Endothelial cell (in vitro differentiated cells): ENCODE measurements around the gene OR13C5. TPM values are rescaled to one million over a fixed set of nuclear protein-coding genes. Genes with fewer than 3 reads are reported as not detected.
"Not testable (repeated sequence)": the region's sequence is repeated elsewhere in the genome, so short reads cannot be mapped to it uniquely, and the experiment has no call there.

Source experiments
- DNase-seq: peaks from one replicate; pipeline ENCODE4 v3.0.0; 2021; ENCODE audit warnings: low spot score
- H3K27ac Mint-ChIP-seq: one replicate; pipeline ENCODE4 v1.8.0; 2021; ENCODE audit warnings: mixed read lengths, inconsistent platforms; ENCODE audit not compliant: unreplicated experiment
- H3K27me3 Mint-ChIP-seq: one replicate; pipeline ENCODE4 v1.8.0; 2021; ENCODE audit warnings: mild to moderate bottlenecking, moderate library complexity, mixed read lengths, inconsistent platforms; ENCODE audit not compliant: unreplicated experiment
- H3K36me3 Mint-ChIP-seq: one replicate; pipeline ENCODE4 v1.8.0; 2021; ENCODE audit warnings: mild to moderate bottlenecking, low read depth, mixed read lengths, inconsistent platforms; ENCODE audit not compliant: unreplicated experiment
- H3K4me1 Mint-ChIP-seq: one replicate; pipeline ENCODE4 v1.8.0; 2021; ENCODE audit warnings: mild to moderate bottlenecking, mixed read lengths, inconsistent platforms; ENCODE audit not compliant: unreplicated experiment
- H3K4me3 Mint-ChIP-seq: one replicate; pipeline ENCODE4 v1.8.0; 2021; ENCODE audit warnings: mild to moderate bottlenecking, mixed read lengths, inconsistent platforms; ENCODE audit not compliant: unreplicated experiment
- H3K9me3 Mint-ChIP-seq: one replicate; pipeline ENCODE4 v1.8.0; 2021; ENCODE audit warnings: mixed read lengths, inconsistent platforms; ENCODE audit not compliant: unreplicated experiment
- CTCF ChIP-seq: fragments of 200-600 bp; sonication (generic); IDR thresholded peaks from one replicate; pipeline ENCODE4 v1.5.0; 2021; ENCODE audit warnings: antibody characterized with exemption; ENCODE audit not compliant: unreplicated experiment
- total RNA-seq: library from RNA; stranded (reverse); fragmentation: NEBNext Ultra II Directional; extraction: Animal tissue kit (Norgen Biotek cat#: 25700); gene quantifications from one replicate; pipeline ENCODE4 v1.2.1, GENCODE V29; 2021; ENCODE audit not compliant: unreplicated experiment

The OR13C5 gene
- total RNA-seq, 1 donor from 2014 or later: not detected

DNA sequence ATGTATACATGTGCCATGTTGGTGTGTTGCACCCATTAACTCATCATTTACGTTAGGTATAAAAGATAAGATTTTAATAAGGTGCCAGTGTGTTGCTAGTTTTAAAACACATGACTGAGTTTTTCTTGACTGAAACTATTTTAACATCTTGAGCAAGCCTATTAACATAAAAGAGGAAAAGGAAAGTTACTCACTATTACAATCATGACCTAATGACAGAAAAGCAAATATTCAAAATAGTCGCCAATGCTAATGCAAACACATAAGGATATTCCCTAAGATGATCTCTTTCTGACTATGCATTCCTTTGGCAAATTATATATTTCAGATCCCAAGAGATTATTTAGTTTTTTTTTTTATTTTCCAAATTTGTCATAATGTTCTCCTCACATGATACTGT, 12.0 kb upstream of the OR13C5 start:
- Mint-ChIP-seq H3K4me3 (no peak overlapping the region), H3K4me1 (no peaks in the 10 kb centered on the region)

DNA sequence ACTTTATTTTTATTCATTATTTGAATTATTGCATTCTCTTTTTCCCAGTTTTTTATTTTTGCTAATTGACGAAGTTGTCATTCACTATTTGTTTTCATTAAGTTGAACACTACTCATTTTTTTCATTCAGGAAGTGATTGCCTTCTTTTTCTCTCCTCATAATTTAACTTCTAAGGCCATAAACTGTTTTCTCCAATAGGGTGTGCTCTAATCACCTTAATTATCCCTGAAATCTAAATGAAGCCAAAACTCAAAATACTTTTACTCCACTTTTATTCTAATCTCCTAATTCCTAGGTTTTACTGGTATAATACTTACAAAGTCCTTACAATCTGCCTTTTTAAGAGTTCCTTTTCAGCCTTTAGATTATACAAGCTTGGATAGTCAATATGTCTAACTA, 9.1 kb upstream of the OR13C5 start:
- H3K27ac Mint-ChIP-seq: no peak overlapping the region
- no peak for DNase-seq
- no peak overlapping the region for H3K4me3 Mint-ChIP-seq
- H3K36me3 Mint-ChIP-seq: no peaks in the 10 kb centered on the region
- no peaks in the 10 kb centered on the region for H3K27me3 Mint-ChIP-seq
- no peaks in the 10 kb centered on the region for H3K9me3 Mint-ChIP-seq
- H3K4me1 Mint-ChIP-seq: no peaks in the 10 kb centered on the region
- TF ChIP-seq CTCF: peak; percentile 20

More for the DNA sequence above, 12.0 kb upstream of the OR13C5 start:
- Mint-ChIP-seq H3K36me3 (no peaks in the 10 kb centered on the region), H3K27ac (no peak overlapping the region), H3K27me3 (no peaks in the 10 kb centered on the region), H3K9me3 (no peaks in the 10 kb centered on the region)
- DNase-seq: no peak
- TF ChIP-seq CTCF: no peak

DNA sequence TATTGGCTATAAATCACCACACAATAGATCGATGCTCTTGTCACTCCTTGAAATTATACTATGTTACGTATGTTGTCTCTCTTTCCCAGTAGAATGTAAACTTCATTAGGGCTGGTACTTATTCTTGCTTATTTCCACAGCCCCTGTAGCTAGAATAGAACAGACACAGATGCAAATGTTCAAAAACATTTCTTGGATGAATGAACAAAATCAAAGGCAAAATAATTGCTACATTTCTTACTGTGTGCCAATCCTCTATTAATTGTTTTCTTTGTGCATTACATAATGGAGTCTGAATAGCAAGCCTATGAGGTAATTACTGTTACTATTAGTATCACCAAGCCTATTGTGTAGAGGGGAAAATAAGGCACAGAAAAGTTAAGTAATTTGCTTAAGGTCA, 6.9 kb upstream of the OR13C5 start:
- Mint-ChIP-seq H3K27me3 (no peaks in the 10 kb centered on the region), H3K4me3 (no peak overlapping the region), H3K4me1 (no peaks in the 10 kb centered on the region), H3K36me3 (no peaks in the 10 kb centered on the region), H3K27ac (no peak overlapping the region), H3K9me3 (no peaks in the 10 kb centered on the region)
- no peak for DNase-seq
- TF ChIP-seq CTCF: no peak

DNA sequence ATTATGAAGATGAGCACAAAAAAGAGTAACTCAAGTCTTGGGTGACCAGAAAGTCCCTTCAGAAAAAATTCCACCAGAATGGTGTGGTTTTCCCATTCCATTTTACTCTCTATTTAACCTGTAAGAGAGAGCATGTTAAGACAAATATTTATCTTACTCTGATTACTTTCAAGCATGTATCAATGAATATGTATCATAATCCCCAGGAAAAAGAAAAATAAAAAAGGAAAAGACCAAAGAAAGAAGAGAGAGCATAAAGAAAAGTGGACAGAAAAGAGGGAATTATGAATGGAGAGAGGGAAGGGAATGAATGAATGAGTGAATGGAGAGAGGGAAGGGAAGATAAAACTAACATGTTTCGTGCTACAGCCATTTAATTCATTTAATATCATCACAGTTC, 6.3 kb upstream of the OR13C5 start, which contains the start of gene OR13C2:
OR13C2 (minus strand) TSS at position 101 of the 400 bp plus-strand sequence; CDS start at position 101, 0 bp downstream.
- not testable (repeated sequence) for H3K4me3 Mint-ChIP-seq, H3K9me3 Mint-ChIP-seq, H3K27ac Mint-ChIP-seq, H3K27me3 Mint-ChIP-seq, DNase-seq, H3K4me1 Mint-ChIP-seq, H3K36me3 Mint-ChIP-seq

DNA sequence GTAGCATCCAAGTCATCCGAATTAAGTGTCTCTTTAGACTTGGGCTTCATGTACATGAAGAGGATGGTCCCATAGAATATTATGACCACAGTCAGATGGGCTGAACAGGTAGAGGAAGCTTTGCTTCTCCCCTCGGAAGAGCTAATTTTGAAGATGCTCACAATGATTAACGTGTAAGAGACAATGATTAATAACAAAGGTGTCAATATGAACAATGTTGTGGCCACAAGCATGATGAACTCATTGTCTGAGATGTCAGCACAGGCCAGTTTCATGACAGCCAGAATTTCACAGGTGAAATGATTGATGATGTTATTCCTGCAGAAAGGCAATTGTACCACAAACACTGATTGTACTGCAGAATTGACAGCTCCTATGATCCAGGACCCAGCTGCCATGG, 5.6 kb upstream of the OR13C5 start:
- TF ChIP-seq CTCF: no peak
- DNase-seq: no peak
- no peak overlapping the region for H3K4me3 Mint-ChIP-seq
- no peaks in the 10 kb centered on the region for H3K36me3 Mint-ChIP-seq
- H3K27me3 Mint-ChIP-seq: no peaks in the 10 kb centered on the region
- no peak overlapping the region for H3K27ac Mint-ChIP-seq
- H3K9me3 Mint-ChIP-seq: no peaks in the 10 kb centered on the region
- H3K4me1 Mint-ChIP-seq: no peaks in the 10 kb centered on the region

GRCh38 chr9:104598749-104599148, 464 bp downstream of the OR13C5 start:
- H3K4me1 Mint-ChIP-seq, H3K36me3 Mint-ChIP-seq, DNase-seq, H3K27ac Mint-ChIP-seq, H3K4me3 Mint-ChIP-seq, H3K27me3 Mint-ChIP-seq, H3K9me3 Mint-ChIP-seq: not testable (repeated sequence)
